ENCODE measurements around the gene HLA-G. TPM values are rescaled to one million over a fixed set of nuclear protein-coding genes. Genes with fewer than 3 reads are reported as not detected.
A peak's percentile ranks its signal among the peaks of the same experiment; 100 is the strongest.
"Not testable (repeated sequence)": the region's sequence is repeated elsewhere in the genome, so short reads cannot be mapped to it uniquely, and the experiment has no call there.

Gene HLA-G
- not detected in 2 replicates for total RNA-seq (2014; rRNA removed; shearing (Covaris generic))

DNA sequence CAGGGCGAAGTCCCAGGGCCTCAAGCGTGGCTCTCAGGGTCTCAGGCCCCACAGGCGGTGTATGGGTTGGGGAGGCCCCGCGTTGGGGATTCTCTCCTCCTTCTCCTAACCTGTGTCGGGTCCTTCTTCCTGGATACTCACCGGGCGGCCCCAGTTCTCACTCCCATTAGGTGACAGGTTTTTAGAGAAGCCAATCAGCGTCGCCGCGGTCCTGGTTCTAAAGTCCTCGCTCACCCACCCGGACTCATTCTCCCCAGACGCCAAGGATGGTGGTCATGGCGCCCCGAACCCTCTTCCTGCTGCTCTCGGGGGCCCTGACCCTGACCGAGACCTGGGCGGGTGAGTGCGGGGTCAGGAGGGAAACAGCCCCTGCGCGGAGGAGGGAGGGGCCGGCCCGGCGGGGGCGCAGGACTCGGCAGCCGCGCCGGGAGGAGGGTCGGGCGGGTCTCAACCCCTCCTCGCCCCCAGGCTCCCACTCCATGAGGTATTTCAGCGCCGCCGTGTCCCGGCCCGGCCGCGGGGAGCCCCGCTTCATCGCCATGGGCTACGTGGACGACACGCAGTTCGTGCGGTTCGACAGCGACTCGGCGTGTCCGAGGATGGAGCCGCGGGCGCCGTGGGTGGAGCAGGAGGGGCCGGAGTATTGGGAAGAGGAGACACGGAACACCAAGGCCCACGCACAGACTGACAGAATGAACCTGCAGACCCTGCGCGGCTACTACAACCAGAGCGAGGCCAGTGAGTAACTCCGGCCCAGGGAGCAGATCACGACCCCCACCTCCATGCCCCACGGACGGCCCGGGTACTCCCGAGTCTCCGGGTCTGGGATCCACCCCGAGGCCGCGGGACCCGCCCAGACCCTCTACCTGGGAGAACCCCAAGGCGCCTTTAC lies at the start of gene HLA-G:
TSS of gene HLA-G (plus strand) at position 247 of the 892 bp plus-strand sequence. CDS start at position 267, 20 bp downstream.
- DNase-seq (ENCODE audit: low spot score): no peak

DNA sequence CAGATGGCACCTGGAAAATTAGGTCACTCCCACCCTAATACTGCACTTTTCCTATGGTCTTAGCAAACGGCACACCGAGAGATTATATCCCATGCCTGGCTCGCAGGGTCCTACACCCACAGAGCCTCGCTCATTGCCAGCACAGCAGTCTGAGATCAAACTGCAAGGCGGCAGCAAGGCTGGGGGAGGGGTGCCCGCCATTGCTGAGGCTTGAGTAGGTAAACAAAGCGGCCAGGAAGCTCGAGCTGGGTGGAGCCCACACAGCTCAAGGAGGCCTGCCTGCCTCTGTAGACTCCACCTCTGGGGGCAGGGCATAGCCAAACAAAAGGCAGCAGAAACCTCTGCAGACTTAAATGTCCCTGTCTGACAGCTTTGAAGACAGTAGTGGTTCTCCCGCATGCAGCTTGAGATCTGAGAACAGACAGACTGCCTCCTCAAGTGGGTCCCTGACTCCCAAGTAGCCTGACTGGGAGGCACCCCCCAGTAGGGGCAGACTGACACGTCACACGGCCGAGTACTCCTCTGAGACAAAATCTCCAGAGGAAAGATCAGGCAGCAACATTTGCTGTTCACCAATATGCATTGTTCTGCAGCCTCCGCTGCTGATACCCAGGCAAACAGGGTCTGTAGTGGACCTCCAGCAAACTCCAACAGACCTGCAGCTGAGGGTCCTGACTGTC lies 47.5 kb upstream of the HLA-G start:
- not testable (repeated sequence) for DNase-seq (ENCODE audit: low spot score)

DNA sequence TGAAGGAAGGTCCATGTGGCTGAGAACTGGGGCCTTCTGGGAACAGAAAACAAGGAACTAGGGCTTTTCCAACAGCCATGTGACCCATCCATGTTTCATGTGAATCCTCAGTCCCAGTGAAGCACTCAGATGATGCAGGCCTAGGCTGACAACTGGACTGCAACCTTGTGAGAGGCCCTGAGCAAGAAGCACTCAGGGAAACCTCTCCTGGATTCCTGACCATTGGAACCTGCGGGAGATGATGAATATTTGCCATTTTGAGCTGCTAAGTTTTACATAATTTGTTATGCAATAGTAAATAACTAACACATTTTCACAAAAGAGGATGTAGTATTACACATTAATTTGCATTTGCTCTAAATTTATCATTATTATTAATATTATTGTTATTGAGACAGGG lies 38.4 kb upstream of the HLA-G start:
- DNase-seq (ENCODE audit: low spot score): no peak

DNA sequence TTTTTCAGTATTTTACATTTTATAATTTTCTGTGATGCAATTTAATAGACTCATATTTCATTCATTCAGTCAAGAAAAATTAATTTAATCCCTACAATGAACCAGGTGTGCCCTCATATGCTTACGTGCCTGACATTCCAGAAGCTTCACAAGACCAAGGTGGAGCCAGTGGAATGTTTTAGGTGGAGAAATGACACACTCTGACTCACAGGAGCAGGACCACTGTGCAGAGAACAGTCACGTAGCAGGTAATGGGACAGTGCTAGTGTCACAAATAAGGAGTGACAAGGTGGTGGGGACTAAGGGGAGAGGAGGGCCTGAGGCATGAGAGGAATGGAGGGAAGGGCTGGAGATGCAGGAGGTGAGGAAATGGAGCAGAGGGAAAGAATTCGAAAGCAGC lies 37.0 kb upstream of the HLA-G start:
- DNase-seq (ENCODE audit: low spot score): no peak

DNA sequence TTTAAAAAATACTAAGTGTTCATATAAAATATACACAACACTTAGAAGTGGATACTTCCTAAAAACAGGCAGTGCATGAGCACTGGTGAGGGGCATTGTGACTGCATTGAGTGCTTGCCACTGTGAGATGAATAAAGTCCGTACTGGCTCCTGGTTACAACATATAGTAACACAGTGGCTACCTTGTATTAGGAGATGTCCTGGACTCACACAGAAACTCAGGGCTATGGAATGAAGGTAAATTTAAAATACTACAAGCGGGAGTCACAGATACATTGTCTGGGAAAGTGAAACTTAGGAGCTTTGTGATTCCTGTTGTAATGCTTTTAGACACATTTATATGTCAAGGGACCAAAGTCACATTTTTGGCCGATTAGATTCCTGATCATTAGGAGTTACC lies 36.5 kb upstream of the HLA-G start:
- DNase-seq (ENCODE audit: low spot score): no peak

DNA sequence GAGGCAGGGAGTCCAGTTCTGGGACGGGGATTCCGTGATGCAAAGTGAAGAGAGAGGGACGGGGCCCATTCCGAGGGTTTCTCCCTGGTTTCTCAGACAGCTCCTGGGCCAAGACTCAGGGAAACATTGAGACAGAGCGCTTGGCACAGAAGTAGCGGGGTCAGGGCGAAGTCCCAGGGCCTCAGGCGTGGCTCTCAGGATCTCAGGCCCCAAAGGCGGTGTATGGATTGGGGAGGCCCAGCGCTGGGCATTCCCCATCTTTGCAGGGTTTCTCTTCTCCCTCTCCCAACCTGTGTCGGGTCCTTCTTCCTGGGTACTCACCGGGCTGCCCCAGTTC lies 35.9 kb upstream of the HLA-G start:
- DNase-seq (ENCODE audit: low spot score): no peak

DNA sequence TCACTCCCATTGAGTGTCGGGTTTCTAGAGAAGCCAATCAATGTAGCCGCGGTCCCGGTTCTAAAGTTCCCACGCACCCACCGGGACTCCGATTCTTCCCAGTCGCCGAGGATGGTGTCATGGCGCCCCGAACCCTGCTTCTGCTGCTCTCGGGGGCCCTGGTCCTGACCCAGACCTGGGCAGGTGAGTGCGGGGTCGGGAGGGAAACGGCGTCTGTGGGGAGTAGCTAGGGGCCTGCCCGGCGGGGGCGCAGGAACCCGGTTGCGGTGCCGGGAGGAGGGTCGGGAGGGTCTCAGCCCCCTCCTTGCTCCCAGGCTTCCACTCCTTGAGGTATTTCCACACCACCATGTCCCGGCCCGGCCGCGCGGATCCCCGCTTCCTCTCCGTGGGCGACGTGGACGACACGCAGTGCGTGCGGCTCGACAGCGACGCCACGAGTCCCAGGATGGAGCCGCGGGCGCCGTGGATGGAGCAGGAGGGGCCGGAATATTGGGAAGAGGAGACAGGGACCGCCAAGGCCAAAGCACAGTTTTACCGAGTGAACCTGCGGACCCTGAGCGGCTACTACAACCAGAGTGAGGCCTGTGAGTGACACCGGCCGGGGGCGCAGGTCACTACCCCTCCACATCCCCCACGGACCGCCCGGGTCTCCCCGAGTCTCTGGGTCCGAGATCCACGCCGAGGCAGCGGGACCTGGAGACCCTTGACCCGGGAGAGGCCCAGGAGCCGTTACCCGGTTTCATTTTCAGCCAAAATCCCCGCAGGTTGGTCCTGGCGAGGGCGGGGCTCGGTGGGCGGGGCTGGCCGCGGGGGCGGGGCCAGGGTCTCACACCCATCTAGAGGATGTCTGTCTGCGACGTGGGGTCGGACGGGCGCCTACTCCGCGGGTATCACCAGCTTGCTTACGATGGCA lies 35.2 kb upstream of the HLA-G start:
- no peak for DNase-seq (ENCODE audit: low spot score)

DNA sequence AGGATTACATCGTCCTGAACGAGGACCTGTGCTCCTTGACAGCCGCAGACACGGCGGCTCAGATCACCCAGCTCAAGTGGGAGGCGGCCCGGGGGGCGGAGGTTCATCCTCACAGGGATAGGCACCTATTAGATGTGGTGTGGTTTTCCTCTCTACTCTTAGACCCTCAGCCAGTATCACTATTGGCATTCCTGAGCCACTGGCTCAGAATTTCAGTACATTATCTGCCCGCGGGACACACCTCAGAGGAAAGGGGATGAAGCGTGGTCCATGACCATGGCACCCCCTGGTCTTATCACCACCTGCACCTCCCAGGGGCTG lies 34.6 kb upstream of the HLA-G start:
- no peak for DNase-seq (ENCODE audit: low spot score)

DNA sequence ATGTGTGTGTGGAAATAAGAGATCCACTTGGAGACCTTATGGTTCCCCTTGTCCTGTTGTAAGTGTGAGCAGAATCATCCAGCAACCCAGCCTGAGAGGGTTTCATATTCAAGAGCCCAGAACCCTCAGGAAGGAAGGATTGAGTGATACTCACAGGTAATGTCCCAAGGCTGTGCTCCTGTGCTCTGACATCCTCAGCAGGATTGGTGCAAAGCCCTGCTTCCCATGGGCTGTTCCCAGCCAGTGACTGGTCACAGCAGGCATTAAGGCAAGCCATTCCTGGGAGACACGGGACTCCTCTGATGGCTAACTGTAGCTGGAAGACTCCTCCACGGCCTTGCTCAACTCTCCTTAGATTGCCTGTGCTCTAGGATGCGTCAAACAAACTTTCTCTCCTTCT lies 33.8 kb upstream of the HLA-G start:
- DNase-seq (ENCODE audit: low spot score): no peak

DNA sequence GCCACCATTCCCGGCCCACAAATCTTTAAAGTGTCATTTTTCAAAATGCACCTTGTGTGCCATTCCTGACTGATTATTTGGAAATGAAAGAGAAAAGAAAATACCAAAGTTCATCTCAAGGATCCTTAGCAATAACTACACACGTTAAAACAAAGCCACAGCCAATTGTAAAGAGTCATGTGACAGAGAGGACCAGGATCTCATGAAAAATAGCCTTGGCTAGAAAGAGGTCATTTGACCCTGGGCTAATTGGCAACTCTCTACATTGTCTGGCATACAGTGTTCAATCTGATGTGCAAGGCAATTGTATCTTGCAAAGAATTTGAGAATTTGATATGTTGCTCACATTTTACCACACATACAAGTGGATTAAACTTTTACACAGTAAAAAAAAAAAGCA lies 31.6 kb upstream of the HLA-G start:
- DNase-seq (ENCODE audit: low spot score): no peak

DNA sequence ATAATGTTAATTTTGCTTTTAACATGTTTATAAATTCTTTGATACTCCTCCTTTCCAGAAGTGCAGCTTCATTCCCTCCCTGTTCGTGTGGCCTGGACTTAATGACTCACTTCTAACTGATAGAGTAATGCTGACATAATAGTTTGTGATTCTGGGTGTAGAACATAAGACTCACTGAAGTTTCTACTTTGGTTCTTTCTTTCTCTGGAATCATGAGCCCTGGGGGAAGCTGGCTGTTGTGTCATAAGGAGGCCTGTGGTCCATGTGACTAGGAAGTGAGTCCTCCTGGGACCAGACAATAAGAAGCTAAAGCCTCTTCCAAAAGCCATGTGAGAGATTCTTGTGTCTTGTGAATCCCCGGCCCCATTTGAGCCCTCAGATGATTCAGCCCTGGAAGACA lies 30.5 kb upstream of the HLA-G start:
- DNase-seq (ENCODE audit: low spot score): peak; percentile 28

DNA sequence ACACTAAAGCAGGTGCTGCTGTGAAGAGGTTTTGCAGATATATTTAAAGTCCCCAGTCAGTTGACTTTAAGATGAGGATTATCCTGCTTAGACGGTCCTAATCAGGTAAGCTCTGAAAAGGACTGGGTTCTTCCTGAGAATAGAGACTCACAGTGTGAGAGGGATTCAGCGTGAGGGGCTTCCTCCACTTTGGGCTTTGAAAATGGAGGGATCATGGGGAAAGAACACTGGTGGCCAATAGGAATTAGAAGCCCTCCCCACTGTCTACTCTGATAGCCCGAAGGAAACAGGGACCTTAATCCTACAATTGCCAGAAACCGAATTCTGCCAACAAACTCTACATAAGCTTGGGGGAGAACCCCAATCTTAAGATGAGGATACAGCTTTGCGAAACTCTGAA lies 29.7 kb upstream of the HLA-G start:
- no peak for DNase-seq (ENCODE audit: low spot score)

DNA sequence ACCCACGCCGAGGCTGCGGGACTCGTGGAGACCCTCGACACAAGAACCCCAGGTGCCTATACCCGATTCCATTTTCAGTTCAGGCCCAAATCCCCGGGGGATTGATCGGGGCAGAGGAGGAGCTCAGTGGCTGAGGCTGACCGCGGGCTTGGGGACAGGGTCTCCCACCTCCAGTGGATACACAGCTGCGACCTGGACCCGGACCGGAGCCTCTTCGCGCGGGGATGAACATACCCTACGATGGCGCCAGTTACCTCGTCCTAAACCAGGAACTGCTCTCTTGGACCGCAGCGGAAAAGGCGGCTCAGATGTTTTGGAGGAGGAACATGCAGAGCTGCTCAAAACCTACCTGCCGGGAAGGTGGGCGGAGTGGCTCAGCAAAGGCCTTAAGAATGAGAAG lies 27.4 kb upstream of the HLA-G start:
- DNase-seq (ENCODE audit: low spot score): no peak

DNA sequence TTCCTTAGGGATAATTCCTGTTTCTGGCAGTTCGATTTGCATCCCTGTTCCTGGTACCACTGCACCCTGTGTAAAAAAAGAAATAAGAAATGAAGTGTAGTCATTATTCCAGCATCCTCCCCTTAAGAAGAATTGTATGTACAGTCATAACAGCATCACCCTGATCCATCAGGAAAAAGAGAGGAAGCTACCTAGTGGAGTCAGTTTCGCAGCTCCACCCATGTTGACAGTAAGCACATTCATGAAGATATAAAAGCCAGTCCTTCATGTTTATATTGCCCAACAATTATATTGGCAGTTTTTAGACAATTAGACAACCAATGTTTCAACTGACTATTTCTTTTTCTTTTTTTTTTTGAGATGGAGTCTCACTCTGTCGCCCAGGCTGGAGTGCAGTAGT lies 21.2 kb upstream of the HLA-G start:
- no peak for DNase-seq (ENCODE audit: low spot score)

DNA sequence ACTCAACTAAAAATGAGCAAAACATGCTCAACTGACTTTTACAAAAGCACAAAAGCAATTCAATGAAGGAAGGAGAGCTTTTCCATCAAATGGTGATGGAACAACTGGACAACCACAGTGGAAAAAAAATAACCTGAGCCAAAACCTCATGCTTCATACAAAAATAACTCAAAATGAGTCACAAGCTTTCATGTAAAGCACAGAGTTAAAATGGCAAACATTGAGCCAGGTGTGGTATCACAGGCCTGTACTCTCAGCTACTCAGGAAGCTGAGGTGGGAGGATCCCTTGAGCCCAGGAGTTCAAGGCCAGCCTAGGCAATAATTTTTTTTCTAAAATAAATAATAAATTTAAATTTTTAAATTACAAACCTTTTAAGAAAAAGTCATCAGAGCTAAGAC lies 18.4 kb upstream of the HLA-G start:
- no peak for DNase-seq (ENCODE audit: low spot score)

DNA sequence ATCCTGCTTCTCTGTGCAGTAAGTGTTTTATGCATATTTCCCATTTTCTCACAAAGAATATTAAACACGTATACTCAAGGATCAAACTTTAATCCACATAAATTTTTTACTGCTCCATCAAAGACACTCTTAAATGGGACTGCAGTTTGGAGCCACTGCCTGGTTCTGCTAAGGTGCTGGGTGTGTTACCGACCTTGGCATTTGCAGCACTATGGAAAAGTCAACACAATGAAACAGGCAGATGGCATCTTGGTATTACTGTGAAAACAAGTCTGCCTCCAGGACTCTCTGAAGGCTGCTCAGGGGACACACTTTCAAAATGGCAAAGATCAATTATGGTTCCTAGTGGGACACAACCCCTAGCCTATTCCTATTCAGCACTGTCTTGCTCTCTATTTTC lies 17.3 kb upstream of the HLA-G start:
- no peak for DNase-seq (ENCODE audit: low spot score)

DNA sequence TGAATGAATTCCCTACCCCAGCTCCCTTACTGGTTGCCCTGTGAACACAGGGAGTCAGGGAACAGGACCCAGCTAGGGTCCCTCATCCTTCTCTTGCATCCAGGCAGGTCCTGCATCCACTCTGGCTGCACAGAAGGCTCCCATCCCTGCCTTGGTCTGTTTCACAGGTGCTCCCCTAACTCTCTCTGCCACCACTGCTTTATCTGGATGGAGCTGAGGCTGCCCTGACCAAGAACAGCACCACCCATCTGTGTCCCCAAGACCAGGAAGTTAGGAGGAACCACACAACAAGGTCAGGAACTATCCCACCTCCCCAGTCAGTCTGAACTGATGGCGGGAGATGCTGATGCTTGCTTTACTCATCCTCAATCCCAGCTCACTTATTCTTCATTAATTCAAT lies 16.2 kb upstream of the HLA-G start:
- no peak for DNase-seq (ENCODE audit: low spot score)

DNA sequence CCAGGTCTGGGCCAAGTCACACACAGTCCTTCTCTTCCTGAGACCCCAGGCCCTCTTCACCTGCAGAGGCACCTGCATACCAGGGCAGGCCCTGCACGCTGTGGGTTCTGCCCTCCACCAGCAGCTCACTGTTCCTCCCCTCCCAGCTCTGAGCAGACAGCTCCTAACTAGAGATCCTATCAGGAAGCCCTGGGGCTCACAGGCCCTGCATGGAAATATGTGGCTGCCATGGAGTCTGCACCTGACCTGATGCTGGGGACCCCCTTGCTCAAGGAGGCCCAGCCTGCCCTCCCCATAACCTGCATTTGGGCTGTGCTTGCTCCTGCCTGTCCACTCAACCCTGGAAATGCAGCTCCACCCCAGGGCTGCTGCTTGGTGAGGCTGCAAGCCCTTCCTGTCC lies 14.6 kb upstream of the HLA-G start:
- DNase-seq (ENCODE audit: low spot score): no peak

DNA sequence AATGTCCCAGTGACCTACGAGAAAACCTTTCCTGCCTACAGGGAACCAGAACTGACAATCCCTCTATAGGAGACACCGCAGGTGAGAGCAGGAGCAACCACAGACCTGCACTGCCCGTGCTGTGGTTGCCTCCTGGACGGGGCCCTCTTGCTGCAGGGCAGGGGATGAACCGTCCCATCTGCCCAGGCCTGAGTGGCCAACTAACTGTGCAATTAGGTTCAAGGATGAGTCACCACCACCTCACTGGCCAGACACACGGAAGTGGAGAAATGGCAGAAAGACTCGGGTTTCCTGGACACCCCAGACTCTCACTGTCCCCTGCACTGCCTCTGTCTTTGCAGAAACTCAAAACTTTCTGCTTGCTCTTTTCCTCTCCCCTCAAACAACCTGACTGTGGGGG lies 13.8 kb upstream of the HLA-G start:
- peak; percentile 41 for DNase-seq (ENCODE audit: low spot score)

DNA sequence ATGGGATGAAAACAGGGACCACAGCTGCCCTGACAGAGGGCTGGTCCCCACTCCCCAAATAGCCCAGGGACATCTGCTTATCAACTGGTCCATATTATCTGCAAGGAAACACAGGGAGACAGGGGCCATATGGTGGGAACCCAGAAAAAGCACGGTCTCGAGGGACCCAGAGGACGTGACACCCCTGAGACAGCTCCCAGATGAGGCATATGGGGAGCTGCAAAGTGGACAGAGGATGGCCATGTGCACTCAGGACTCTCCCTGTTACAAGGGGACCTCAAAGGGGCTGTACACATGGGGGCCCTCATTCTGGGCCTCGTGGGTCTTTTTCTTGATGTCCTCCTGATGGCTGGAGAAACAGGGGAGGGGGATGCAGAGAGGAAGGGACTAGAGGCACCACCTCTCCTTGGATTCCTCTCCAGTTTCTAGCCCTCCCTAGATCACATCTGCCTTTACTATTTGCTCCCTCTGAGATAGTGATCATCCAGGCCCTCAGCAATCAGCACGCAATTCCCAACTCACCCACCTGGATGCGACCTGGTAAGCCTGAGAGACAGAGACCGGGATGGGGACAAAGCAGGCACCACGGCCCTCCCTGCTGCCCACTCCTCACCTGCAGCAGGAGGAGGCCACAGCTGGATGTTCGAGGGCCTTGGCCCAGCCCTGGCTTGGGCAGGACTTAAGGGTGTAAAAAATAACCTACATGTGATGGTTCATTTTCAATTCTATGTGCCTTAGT lies 13.1 kb upstream of the HLA-G start:
- DNase-seq (ENCODE audit: low spot score): no peak

DNA sequence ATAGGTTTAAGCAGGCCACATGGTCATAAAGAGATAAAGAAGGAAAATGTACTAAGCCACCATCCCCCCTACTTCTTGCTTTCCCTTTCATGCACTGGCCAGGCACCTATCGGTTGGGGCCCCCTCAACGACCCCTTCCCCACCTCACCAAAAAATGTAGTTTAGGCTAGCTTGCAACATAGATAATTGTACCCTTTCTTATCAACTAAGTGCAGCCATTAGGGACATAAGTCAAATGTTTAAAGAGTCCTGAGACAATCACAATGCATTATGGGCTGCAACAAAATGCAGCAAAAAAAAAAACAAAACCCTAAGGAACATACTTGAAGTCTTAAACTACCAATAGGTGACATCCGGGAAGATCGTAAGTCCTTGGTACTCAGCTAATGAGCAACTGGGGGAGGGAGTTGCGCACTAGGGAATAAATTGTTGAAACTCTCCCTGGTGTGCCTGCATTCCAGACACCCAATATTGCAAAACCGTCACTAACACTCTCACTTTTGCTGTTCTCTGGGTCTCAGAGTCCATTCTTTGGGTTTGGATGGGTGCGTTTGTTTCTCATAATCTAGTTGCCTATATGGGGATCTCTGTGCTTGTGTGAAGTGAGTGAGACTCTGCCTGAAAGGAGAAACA lies 12.4 kb upstream of the HLA-G start:
- no peak for DNase-seq (ENCODE audit: low spot score)

Measured in H4 (cell line).